K562 (cell line): ENCODE measurements around the gene SPG21. TPM values are rescaled to one million over a fixed set of nuclear protein-coding genes. Genes with fewer than 3 reads are reported as not detected.
A peak's percentile ranks its signal among the peaks of the same experiment; 100 is the strongest.

Source experiments
- ATAC-seq: fragments of 200-7000 bp; cut with Tn5 transposase; 3 replicates; pipeline ENCODE4 v1.9.1; 2020; ENCODE audit warnings: moderate library complexity
- BruUV-seq: library from RNA; stranded (reverse); fragments of 400-500 nt; replicated peaks from 2 replicates; lab custom pipeline; 2021; lab: Mats Ljungman, UMichigan
- CTCF ChIA-PET: fragments of 300-600 bp; formaldehyde crosslinking; extraction: SDS; loops from one replicate; lab custom pipeline; 2021; ENCODE audit warnings: low intra/inter-chr PET ratio; lab: Yijun Ruan, JAX
- POLR2A ChIA-PET: fragments of 300-600, 350-650 bp; sonication (Branson Sonifier 250); formaldehyde crosslinking; extraction: SDS; loops from one replicate; lab custom pipeline; 2021; ENCODE audit warnings: antibody characterized with exemption, inconsistent platforms; lab: Yijun Ruan, JAX
- DNase-seq, 4 experiments: peaks; one replicate each; pipeline versions ENCODE4 v3.0.0 to v3.0.0-alpha.2; 2011 to 2018; ENCODE audit warnings: low spot score in 3 of 4, mixed read lengths in 3 of 4; ENCODE audit errors: extremely low read depth in 1 of 4
- FAIRE-seq: peaks from 2 replicates; lab custom pipeline; 2011; peaks lifted over from hg19 to GRCh38; lab: Jason Lieb, UNC
- H2AFZ ChIP-seq: 2 replicates; pipeline ENCODE4 v1.6.0; 2011; ENCODE audit warnings: low read depth, low read length, control low read depth, inconsistent platforms
- H3K27ac ChIP-seq: fragments of 200-600 bp; 3 replicates; pipeline ENCODE4 v1.8.0; 2011; ENCODE audit warnings: low read depth, mild to moderate bottlenecking, control low read depth, inconsistent platforms, low read length, moderate library complexity, mixed read lengths; ENCODE audit errors: extremely low read depth
- H3K27me3 ChIP-seq, 2 experiments: fragments of 300-600 bp in 1 of 2; 2 replicates in 1 of 2; 3 replicates in 1 of 2; pipeline versions ENCODE4 v1.6.0 to v1.8.0; 2011; ENCODE audit warnings: inconsistent platforms in 2 of 2, low read length in 2 of 2, mild to moderate bottlenecking in 1 of 2, mixed read lengths in 1 of 2, moderate library complexity in 1 of 2; ENCODE audit not compliant: control insufficient read depth in 2 of 2, insufficient read depth in 2 of 2
- H3K36me3 ChIP-seq: fragments of 300-600 bp; 3 replicates; pipeline ENCODE4 v1.8.0; 2011; ENCODE audit warnings: mild to moderate bottlenecking, low read length, inconsistent platforms; ENCODE audit not compliant: control insufficient read depth, insufficient read depth
- H3K4me1 ChIP-seq, 2 experiments: fragments of 200-600 bp in 1 of 2; replicated peaks in 1 of 2; 2 replicates in 1 of 2; 3 replicates in 1 of 2; pipeline versions ENCODE4 v1.5.1 to v1.8.0; 2011; ENCODE audit warnings: inconsistent platforms in 2 of 2, low read length in 2 of 2, mild to moderate bottlenecking in 1 of 2, mixed read lengths in 1 of 2, moderate library complexity in 1 of 2; ENCODE audit not compliant: control insufficient read depth in 2 of 2, insufficient read depth in 2 of 2
- H3K4me2 ChIP-seq: 2 replicates; pipeline ENCODE4 v1.6.1; 2011; ENCODE audit warnings: low read length, control low read depth, inconsistent platforms, mixed read lengths; ENCODE audit not compliant: insufficient read depth
- H3K4me3 ChIP-seq: fragments of 200-600 bp; sonication (generic), shearing (Covaris generic); 2 replicates; pipeline ENCODE4 v1.5.1; 2016; ENCODE audit warnings: control low read depth, inconsistent platforms
- H3K79me2 ChIP-seq: fragments of 200-600 bp; 3 replicates; pipeline ENCODE4 v1.8.0; 2011; ENCODE audit warnings: low read length, inconsistent platforms; ENCODE audit not compliant: control insufficient read depth, insufficient read depth
- H3K9ac ChIP-seq, 2 experiments: 2 replicates each; pipeline versions ENCODE4 v1.6.0 to v1.6.1; 2011; ENCODE audit warnings: low read depth in 2 of 2, low read length in 2 of 2, control low read depth in 1 of 2, inconsistent platforms in 1 of 2, mild to moderate bottlenecking in 1 of 2, mixed read lengths in 1 of 2; ENCODE audit not compliant: insufficient read depth in 1 of 2
- H3K9me1 ChIP-seq: one replicate; pipeline ENCODE4 v1.6.0; 2011; ENCODE audit warnings: inconsistent platforms, mild to moderate bottlenecking, low read length, moderate library complexity; ENCODE audit not compliant: control insufficient read depth, insufficient read depth
- H3K9me3 ChIP-seq: replicated peaks from 2 replicates; pipeline ENCODE4 v1.5.1; 2011; ENCODE audit warnings: low read depth, low read length, inconsistent platforms; ENCODE audit not compliant: control insufficient read depth, insufficient read depth
- H4K20me1 ChIP-seq: replicated peaks from 2 replicates; pipeline ENCODE4 v1.6.1; 2011; ENCODE audit warnings: low read length, inconsistent platforms, mixed read lengths; ENCODE audit not compliant: control insufficient read depth, insufficient read depth
- BCOR ChIP-seq: fragments of 450-650 bp; IDR thresholded peaks from 2 replicates; pipeline ENCODE4 v1.6.1; 2016
- OTX1 ChIP-seq: fragments of 450-650 bp; formaldehyde crosslinking; IDR thresholded peaks from 2 replicates; pipeline ENCODE4 v1.4.0; 2022; ENCODE audit warnings: mild to moderate bottlenecking
- ZBTB26 ChIP-seq: fragments of 450-650 bp; formaldehyde crosslinking; IDR thresholded peaks from 2 replicates; pipeline ENCODE4 v1.4.0; 2022; ENCODE audit warnings: missing genetic modification characterization
- WGBS: fragments of 100-300 bp; shearing (Covaris generic); methylation state at CpG from one replicate; pipeline ENCODE4 v1.1.6; 2016; ENCODE audit warnings: low coverage, mixed read lengths; ENCODE audit not compliant: insufficient coverage; ENCODE audit errors: missing lambda C conversion rate; 5-methylcytosine and 5-hydroxymethylcytosine counted together
- in situ Hi-C: fragments of 300-500 bp; cut with MboI; formaldehyde crosslinking; loops from 4 replicates; pipeline ENCODE4 v1.15.0; 2018; ENCODE audit warnings: inconsistent platforms, mixed read lengths
- intact Hi-C: fragments of 100-400 bp; cut with micrococcal nuclease; formaldehyde crosslinking; loops from 2 replicates; pipeline ENCODE4 v1.14.2; 2022
- polyA plus RNA-seq, 8 experiments: library from polyadenylated mRNA; depleted of rRNA in 4 of 8; stranded (reverse) in 5 of 8; unstranded in 3 of 8; fragments of >200 nt; fragmentation: Nextera tagmentation in 2 of 8; fragmentation: Illumina TruSeq in 1 of 8; extraction: Ambion mirVana in 2 of 8; extraction: Trizol in 1 of 8; gene quantifications; 2 replicates each; pipeline versions ENCODE4 v1.2.1 to v1.2.3, GENCODE V29; 2011 to 2014; ENCODE audit warnings: inconsistent platforms in 1 of 8, missing spikeins in 1 of 8
- total RNA-seq, 7 experiments: library from RNA; depleted of rRNA in 6 of 7; stranded (reverse); fragments of >200 nt in 6 of 7; fragmentation: Illumina TruSeq in 2 of 7; extraction: Trizol in 2 of 7; gene quantifications; 2 replicates each; pipeline versions ENCODE4 v1.2.1 to v1.2.3, GENCODE V29; 2011 to 2021; ENCODE audit warnings: low replicate concordance in 1 of 7
- TF ChIP-seq, protein P1 (sequence below): IDR thresholded peaks from 2 replicates; pipeline ENCODE4 v1.6.1; 2016; ENCODE audit warnings: missing genetic modification characterization, missing compliant biosample characterization
- TF ChIP-seq, protein P2 (sequence below): fragments of 150-350 bp; conservative IDR thresholded peaks from 2 replicates; pipeline ENCODE4 v1.6.1; 2014; ENCODE audit warnings: low read length

Gene SPG21
- total and polyA plus RNA-seq, 9 of the 15 experiments (the other 6 are each of a cell fraction or from before 2014, with no cell fraction given), result 22.8 to 98.8 (median 65.1) TPM

GRCh38 chr15:64954395-64954794 lies 35.3 kb downstream of the SPG21 start:
- no peaks in the 10 kb centered on the region for H3K27me3 ChIP-seq
- peak; percentile 46; the same call in 1 of the 2 replicates for TF ChIP-seq OTX1 (CRISPR knock-in tag)
- TF ChIP-seq, protein P1, sequence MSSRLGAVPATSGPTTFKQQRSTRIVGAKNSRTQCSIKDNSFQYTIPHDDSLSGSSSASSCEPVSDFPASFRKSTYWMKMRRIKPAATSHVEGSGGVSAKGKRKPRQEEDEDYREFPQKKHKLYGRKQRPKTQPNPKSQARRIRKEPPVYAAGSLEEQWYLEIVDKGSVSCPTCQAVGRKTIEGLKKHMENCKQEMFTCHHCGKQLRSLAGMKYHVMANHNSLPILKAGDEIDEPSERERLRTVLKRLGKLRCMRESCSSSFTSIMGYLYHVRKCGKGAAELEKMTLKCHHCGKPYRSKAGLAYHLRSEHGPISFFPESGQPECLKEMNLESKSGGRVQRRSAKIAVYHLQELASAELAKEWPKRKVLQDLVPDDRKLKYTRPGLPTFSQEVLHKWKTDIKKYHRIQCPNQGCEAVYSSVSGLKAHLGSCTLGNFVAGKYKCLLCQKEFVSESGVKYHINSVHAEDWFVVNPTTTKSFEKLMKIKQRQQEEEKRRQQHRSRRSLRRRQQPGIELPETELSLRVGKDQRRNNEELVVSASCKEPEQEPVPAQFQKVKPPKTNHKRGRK (tag), result peak; percentile 97
- TF ChIP-seq ZBTB26 (CRISPR knock-in tag), result peak; percentile 26; the same call in 1 of the 2 replicates
- TF ChIP-seq, protein P2, sequence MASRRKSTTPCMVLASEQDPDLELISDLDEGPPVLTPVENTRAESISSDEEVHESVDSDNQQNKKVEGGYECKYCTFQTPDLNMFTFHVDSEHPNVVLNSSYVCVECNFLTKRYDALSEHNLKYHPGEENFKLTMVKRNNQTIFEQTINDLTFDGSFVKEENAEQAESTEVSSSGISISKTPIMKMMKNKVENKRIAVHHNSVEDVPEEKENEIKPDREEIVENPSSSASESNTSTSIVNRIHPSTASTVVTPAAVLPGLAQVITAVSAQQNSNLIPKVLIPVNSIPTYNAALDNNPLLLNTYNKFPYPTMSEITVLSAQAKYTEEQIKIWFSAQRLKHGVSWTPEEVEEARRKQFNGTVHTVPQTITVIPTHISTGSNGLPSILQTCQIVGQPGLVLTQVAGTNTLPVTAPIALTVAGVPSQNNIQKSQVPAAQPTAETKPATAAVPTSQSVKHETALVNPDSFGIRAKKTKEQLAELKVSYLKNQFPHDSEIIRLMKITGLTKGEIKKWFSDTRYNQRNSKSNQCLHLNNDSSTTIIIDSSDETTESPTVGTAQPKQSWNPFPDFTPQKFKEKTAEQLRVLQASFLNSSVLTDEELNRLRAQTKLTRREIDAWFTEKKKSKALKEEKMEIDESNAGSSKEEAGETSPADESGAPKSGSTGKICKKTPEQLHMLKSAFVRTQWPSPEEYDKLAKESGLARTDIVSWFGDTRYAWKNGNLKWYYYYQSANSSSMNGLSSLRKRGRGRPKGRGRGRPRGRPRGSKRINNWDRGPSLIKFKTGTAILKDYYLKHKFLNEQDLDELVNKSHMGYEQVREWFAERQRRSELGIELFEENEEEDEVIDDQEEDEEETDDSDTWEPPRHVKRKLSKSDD, result no peak
- 0 out of 2 replicates have a peak, but pooled peaks have one; percentile 11 for TF ChIP-seq BCOR
- TF ChIP-seq, all 486 proteins: peak for 4
- DNase-seq (no peak), ATAC-seq (no peak), FAIRE-seq (no peak)
- Histone ChIP-seq H3K9ac (no peak overlapping the region), H3K4me2 (no peak overlapping the region), H3K79me2 (no peaks in the 10 kb centered on the region), H3K9me1 (no peaks in the 10 kb centered on the region), H3K9me3 (no peaks in the 10 kb centered on the region), H3K4me1 (no peaks in the 10 kb centered on the region), H2AFZ (no peak overlapping the region), H3K4me3 (no peak overlapping the region), H3K27ac (no peak overlapping the region), H3K36me3 (peaks cover 26% of the 10 kb centered on the region; the same call in 2 of the 3 replicates), H4K20me1 (no peaks in the 10 kb centered on the region)
- 13% methylated on average over 3 of the region's 3 CpGs for WGBS
- ChIA-PET POLR2A (no interaction called here), CTCF (interaction anchor here (0.6 kb wide), 1 partner anchor 1288 kb away, joined by 3 read pairs; no protein-coding TSS in a partner anchor)
- BruUV-seq, result no TSS peak
- intact Hi-C loops, result no loop called here
- in situ Hi-C loops, result no loop called here
